ENCODE results near the gene TRABD2B.

Gene TRABD2B

DNA sequence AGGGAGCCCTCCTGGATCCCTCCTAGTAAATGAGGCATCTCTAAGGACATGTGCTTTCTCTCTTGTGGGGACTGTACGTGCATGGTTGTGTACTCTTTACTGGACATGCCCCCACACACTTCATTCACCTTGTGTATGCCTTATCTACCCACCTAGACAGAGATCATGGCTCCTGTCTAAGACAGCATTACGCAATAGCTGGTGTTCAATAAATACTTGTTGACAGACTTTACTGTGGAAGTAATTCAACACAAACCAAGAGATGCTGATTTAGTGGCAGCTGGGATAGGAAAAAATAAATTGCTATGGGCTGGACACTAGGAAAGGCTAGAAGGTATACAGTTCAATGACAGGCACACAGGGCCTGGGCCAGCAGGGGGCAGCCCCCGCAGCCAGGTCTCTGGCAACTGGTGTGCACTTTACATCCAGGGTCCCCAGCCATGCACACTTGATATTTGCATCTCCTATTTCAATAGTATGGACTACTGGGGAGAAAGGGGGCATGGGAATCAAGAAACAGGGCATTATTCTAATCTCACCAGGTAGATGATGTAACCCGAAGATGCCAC lies 24.2 kb downstream of the TRABD2B start:
- TF ChIP-seq CTCF (IDR thresholded peaks at IDR 0.05; ENCODE audit: low read depth, low read length): no peak
- in situ Hi-C loops (cut with HindIII; ENCODE audit: low sequenced_read_pairs): no loop called here
- no peak for DNase-seq (ENCODE audit: low read depth, low spot score)
- no peak overlapping the region for H3K4me3 ChIP-seq (ENCODE audit: low read depth, low read length)

DNA sequence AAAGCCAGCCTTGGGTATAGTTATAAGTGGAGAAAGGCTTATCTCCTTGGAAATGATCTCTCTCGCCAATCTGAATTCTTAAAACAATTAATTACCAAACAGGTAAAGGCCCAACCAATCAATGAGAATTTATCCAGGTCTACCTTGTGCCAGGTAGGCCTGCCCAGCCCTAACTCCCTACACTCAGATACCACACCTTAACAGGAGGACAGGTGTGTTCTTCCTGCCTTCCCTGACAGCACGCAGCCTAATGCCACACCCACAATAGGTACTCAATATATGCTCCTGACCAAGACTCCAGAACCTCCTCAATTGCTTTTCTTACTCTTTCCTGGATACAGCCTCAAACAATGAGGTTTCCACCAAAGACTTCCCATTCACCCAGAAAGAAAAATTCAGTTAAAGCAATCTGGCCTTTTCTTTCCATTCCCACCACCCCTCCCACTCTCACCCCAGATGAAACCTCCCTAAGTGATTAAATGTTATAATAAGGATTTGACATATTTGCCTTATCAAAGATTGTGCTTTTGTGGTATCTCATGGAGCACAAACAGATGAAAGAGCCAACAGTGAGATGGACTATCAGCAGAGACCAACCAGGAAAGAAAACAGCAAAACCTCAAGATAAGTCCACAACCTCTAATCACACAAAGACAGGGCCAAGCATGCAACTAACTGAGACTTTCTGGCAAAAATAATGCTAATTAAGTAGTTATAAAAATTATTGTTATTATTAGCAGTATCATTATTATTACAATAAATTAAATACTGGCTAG lies 25.6 kb downstream of the TRABD2B start:
- TF ChIP-seq CTCF (IDR thresholded peaks at IDR 0.05; ENCODE audit: low read depth, low read length): no peak
- H3K4me3 ChIP-seq (ENCODE audit: low read depth, low read length): no peak overlapping the region
- in situ Hi-C loops (cut with HindIII; ENCODE audit: low sequenced_read_pairs): no loop called here
- no peak for DNase-seq (ENCODE audit: low read depth, low spot score)

DNA sequence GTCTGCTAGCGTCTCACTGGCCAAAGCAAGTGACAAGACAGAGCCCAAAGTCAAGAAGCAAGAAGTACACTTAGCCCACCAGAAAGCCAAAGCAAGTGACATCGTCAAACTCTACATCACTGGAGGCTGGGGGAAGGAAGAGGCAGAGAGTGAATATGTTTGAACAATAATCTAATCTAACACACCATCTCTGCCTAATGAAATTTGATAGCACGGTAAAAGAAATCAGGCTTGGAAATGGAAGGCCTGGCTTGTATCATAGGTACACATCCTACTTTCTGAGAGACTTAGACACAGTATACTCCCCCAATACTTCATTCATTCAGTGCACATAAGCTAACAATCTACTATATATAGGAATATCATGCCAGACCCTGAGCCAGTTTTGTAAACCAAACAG lies 26.3 kb downstream of the TRABD2B start:
- in situ Hi-C loops (cut with HindIII; ENCODE audit: low sequenced_read_pairs): no loop called here
- no peak for DNase-seq (ENCODE audit: low read depth, low spot score)

DNA sequence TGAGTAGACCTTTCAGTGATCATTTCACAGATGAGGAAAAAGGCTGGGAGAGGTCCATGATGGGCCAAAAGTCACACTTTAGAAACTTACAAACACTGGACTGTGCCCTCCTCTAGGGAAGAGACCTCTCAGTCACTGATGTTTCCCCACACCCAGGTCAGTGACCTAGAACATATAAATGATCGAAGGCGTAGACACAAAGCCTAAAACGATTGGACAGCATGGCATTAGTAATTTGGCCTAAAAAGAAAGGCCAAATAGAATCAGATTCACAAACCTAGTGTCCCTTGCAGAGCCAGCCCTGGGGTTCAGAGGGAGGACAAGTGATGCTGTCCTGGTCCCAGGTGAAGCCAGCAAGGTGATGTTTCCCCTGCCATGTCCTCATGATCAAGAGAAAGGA lies 27.7 kb downstream of the TRABD2B start:
- TF ChIP-seq CTCF (IDR thresholded peaks at IDR 0.05; ENCODE audit: low read depth, low read length): no peak

More for the DNA sequence above, 26.3 kb downstream of the TRABD2B start:
- no peak overlapping the region for H3K4me3 ChIP-seq (ENCODE audit: low read depth, low read length)
- no peak for TF ChIP-seq CTCF (IDR thresholded peaks at IDR 0.05; ENCODE audit: low read depth, low read length)

DNA sequence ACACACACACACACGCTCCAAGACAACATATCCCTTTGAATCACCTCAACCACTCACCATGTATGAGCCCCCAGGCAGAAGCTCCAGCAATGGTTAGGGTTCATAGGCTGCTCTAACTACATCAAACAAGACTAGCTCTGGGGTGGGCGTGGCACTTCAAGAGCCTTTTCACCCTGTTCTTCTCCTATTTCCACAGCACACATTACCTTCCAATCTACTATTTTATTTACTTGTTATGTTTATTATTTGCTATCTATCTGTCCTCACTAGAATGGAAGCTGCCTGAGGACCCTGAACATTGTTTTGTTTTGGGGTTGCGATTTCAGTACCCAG lies 28.7 kb downstream of the TRABD2B start:
- TF ChIP-seq CTCF (IDR thresholded peaks at IDR 0.05; ENCODE audit: low read depth, low read length): no peak
- in situ Hi-C loops (cut with HindIII; ENCODE audit: low sequenced_read_pairs): no loop called here
- H3K4me3 ChIP-seq (ENCODE audit: low read depth, low read length): no peak overlapping the region
- no peak for DNase-seq (ENCODE audit: low read depth, low spot score)

More for the DNA sequence above, 27.7 kb downstream of the TRABD2B start:
- no peak overlapping the region for H3K4me3 ChIP-seq (ENCODE audit: low read depth, low read length)
- in situ Hi-C loops (cut with HindIII; ENCODE audit: low sequenced_read_pairs): no loop called here
- DNase-seq (ENCODE audit: low read depth, low spot score): no peak

DNA sequence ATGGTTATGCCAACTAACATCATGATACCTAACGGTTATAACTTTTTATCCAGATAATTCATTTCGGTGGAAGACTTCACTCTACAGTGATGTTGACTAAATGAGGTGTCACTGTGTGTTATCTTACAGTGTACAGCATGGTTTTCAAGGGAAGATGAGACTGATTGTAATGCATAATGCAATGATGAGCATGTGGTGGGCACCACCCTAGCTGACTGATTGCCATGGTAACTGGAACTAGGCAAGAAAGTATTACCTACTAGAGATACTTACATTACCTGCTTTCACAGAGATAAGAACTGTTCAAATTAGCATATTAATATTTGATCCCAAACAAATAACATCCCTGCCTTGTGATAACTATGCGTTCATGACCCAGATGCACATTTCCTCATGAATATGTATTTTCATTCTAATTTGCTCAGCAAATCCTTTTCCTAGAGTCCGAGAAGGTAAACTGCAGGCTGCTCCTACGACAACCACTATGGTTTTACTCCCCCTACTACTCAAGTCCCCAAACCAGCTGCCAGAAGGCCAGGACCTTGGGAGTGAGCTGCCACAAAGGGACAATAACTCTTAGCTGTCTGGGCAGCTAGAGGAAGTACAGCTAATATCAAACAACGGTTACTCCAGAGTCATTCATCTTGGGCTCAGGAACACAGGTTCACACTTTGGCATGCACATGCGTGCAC lies 29.2 kb downstream of the TRABD2B start:
- in situ Hi-C loops (cut with HindIII; ENCODE audit: low sequenced_read_pairs): no loop called here
- no peak for TF ChIP-seq CTCF (IDR thresholded peaks at IDR 0.05; ENCODE audit: low read depth, low read length)

More for the DNA sequence above, 29.2 kb downstream of the TRABD2B start:
- DNase-seq (ENCODE audit: low read depth, low spot score): no peak
- no peak overlapping the region for H3K4me3 ChIP-seq (ENCODE audit: low read depth, low read length)

Measured in astrocyte of the spinal cord (primary cell).